DND-41 (cell line): ENCODE measurements around the gene TRAM2.

Source experiments
- CTCF ChIP-seq: IDR thresholded peaks from 2 replicates; pipeline ENCODE4 v1.5.1; 2012; ENCODE audit warnings: borderline replicate concordance, low read length, moderate library complexity, mild to moderate bottlenecking; ENCODE audit not compliant: poor library complexity, severe bottlenecking; ENCODE audit errors: extremely low read depth
- EZH2 ChIP-seq: IDR thresholded peaks from 3 replicates; pipeline ENCODE4 v1.6.1; 2012; ENCODE audit warnings: borderline replicate concordance, low read depth, mild to moderate bottlenecking, moderate library complexity, low read length, inconsistent platforms; ENCODE audit not compliant: severe bottlenecking

GRCh38 chr6:52620055-52620905 lies 43.4 kb upstream of the TRAM2 start:
- no peak for TF ChIP-seq CTCF
- TF ChIP-seq EZH2 = no peak
